HG02938 (cell line): Measurements from ENCODE around the gene ATP2B3.

Source experiments
- ATAC-seq: cut with Tn5 transposase; IDR thresholded peaks from one replicate; pipeline ENCODE4 v1.9.1; 2021; ENCODE audit warnings: mild to moderate bottlenecking, moderate library complexity; ENCODE audit not compliant: unreplicated experiment

Gene ATP2B3

DNA sequence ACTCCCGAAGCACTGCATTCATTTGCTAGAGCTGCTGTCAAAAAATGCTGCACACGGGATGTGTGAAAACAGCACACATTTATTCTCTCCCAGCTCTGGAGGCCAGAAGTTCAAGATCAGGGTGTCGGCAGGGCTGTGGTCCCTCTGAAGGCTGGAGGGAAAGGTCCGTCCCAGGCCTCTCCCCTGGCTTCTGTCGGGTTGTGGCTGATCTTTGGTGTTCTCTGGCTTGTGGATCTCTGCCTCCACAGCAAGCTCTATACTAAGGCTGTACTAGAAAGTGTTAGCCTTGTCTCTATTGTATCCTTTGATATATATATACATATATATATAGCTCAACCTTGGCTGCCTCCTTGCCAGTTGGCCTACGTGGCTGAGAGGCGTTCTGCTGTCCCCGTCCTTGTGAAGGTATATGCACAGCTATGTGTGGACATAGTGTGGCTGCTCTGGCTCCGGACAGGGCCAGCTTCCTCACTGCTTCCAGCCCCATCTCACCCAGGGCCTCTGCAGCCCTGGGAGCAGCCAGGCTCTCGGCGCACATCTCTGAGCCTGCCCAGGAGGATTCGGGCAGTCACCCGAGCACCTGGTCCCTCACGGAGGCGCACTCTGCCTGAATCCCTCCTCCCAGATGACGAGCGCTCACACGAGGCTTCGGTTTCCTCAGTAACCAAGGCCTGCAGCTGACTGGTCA, 114.6 kb downstream of the ATP2B3 start:
- ATAC-seq = no peak
